ENCODE data around the gene CREBBP. TPM values are rescaled to one million over a fixed set of nuclear protein-coding genes. Genes with fewer than 3 reads are reported as not detected.

CREBBP gene
- total and polyA plus RNA-seq, 9 of the 15 experiments (the other 6 are each of a cell fraction or from before 2014, with no cell fraction given), result 0.70 to 24.8 (median 5.6) TPM

DNA sequence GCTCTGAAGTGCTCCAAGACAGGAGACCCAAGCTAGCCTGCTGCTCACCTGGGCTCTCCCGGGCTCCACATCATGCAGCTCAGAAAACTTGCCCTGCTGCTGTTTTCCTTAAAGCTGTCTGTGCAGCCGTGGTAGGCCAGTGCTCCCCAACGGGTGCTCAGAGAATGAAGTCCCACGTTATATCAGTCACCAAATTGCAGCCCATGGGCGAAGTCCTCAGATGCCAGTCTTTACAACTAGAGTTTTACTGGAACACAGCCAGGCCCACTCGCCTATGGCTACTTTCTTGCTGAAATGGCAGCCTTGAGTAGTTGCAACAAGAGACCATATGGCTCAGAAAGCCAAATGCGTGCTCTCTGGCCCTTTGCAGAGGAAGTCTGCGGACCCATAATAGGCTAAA, 6.3 kb downstream of the CREBBP start:
- no TSS peak for BruUV-seq (replicated peaks)
- in situ Hi-C loops (cut with MboI), result no loop called here
- H3K36me3 ChIP-seq (ENCODE audit: control insufficient read depth, insufficient read depth, low read length), result peaks cover 6% of the 10 kb centered on the region; the same call in 1 of the 3 replicates
- peaks cover 4% of the 10 kb centered on the region for H3K9me1 ChIP-seq (ENCODE audit: control insufficient read depth, insufficient read depth, low read length)
- intact Hi-C loops (cut with micrococcal nuclease), result loop anchor here (5.0 kb wide), 1 partner anchor 92 kb away; no protein-coding TSS in a partner anchor
- no peak overlapping the region; the same call in 1 of the 2 replicates for H3K4me2 ChIP-seq (ENCODE audit: insufficient read depth, low read length)
- no peak for DNase-seq (ENCODE audit: extremely low read depth in 1 of 4, low spot score in 3 of 4)
- TF ChIP-seq ZNF395 (CRISPR knock-in tag; IDR thresholded peaks at IDR 0.05) (no peak), NFIC (IDR thresholded peaks at IDR 0.05) (0 out of 2 replicates have a peak, but pooled peaks have one; percentile 17)
- H3K27ac ChIP-seq (ENCODE audit: extremely low read depth, low read depth, low read length), result no peak overlapping the region
- H3K27me3 ChIP-seq (ENCODE audit: control insufficient read depth in 2 of 2, insufficient read depth in 2 of 2, low read length in 2 of 2), result no peaks in the 10 kb centered on the region
- H3K9ac ChIP-seq (ENCODE audit: insufficient read depth in 1 of 2, low read depth in 2 of 2, low read length in 2 of 2), result peak overlapping the region in 1 of 2 experiments; percentile 8; a peak in 1 of 4 replicates
- ATAC-seq, result no peak
- no peak overlapping the region for H2AFZ ChIP-seq (ENCODE audit: low read depth, low read length)
- H3K79me2 ChIP-seq (ENCODE audit: control insufficient read depth, insufficient read depth, low read length), result peaks cover 99% of the 10 kb centered on the region
- H3K9me3 ChIP-seq (replicated peaks; ENCODE audit: control insufficient read depth, insufficient read depth, low read depth, low read length), result no peaks in the 10 kb centered on the region
- FAIRE-seq, result no peak
- WGBS (ENCODE audit: insufficient coverage, low coverage, missing lambda C conversion rate), result 79% methylated on average over 8 of the region's 8 CpGs
- POLR2A ChIA-PET, result interaction anchor here (1.4 to 8.4 kb wide), 2 partner anchors 9 to 51 kb away, joined by 3 to 86 read pairs; no protein-coding TSS in a partner anchor
- no peak overlapping the region for H3K4me3 ChIP-seq
- H3K4me1 ChIP-seq (replicated peaks in 1 of 2; ENCODE audit: control insufficient read depth in 2 of 2, insufficient read depth in 2 of 2, low read length in 2 of 2), result peaks cover 2 to 34% of the 10 kb centered on the region in 2 experiments
- H4K20me1 ChIP-seq (replicated peaks; ENCODE audit: control insufficient read depth, insufficient read depth, low read length), result peaks cover 58% of the 10 kb centered on the region
- CTCF ChIA-PET (ENCODE audit: low intra/inter-chr PET ratio), result no interaction called here

All from K562 (cell line).